ENCODE data around the gene GALNTL6.

- TF ChIP-seq CTCF (IDR thresholded peaks at IDR 0.05) (no peak), POLR2AphosphoS5 (IDR thresholded peaks at IDR 0.05) (no peak)
Observed at GRCh38 chr4:172818901-172819300, 1005.7 kb downstream of the GALNTL6 start.

Measured in stomach (tissue), 4 donors.